Measurements from ENCODE around the gene WIPF3.

DNA sequence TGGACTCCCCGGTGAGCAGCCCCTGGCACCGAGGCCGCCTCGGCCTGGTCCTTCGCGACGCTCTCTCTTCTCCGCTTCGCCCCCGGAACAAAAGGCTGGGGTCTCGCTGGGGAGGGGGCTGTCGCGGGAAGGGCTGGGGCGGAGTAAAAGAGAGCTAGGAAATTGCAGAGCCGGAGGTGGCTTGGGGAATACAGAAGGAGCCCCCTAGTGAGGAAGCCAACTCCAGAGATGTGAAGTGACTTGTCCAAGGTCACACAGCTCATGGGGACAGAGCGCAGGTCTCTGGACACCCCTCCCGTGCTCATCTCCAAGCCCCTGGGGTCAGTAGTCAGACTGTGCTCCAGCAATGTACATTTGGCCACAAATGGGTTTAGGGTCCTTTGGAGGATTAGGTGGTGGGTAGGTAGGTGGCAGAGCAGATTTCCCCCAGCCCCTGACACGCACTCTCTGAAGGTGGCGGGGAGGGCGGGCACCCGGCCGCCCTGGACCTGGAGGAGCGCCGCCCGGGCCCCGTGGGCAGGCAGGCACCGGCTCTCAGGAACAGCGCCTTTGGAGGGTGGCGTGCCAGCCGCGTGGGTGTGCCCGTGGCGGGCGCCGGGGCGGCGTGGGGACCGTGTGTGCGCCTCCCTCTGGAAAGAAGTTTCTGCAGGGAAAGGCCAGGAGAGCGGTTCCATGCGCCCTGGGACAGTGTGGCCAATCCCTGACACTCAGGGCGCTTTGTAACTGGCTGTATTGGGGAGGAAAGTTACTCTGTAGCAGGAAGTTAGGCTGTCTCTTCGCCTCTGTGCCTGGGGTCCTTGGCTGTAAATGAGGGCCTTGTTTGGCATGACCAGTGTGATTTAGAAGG lies 910 bp downstream of the WIPF3 start:
- TF ChIP-seq POLR2A (IDR thresholded peaks at IDR 0.05; ENCODE audit: low read depth, low read length) (no peak), POLR2AphosphoS5 (IDR thresholded peaks at IDR 0.05; ENCODE audit: low read depth, low read length) (no peak), TAF1 (IDR thresholded peaks at IDR 0.05; ENCODE audit: borderline replicate concordance, low read depth, low read length) (no peak)
